ENCODE results near the gene RASGRF2.

DNA sequence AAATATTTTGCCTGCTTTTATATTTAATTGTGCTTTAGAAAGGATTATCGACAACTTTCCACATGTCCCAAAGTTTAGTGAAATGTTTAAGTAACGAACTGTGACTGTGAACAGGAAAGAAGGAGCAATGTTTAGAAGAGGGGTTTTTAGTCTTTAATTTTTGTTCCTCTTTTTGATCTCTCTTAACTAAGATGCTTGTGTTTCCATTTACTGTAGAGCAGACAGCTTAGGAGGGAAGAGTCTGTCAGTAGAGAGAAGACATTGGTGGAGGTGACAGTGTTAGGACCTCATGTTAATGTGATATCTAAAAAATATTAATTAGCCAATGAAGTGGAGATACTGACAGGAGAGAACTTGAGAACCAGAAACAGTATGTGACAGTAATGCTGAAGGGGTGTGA lies 92.2 kb downstream of the RASGRF2 start:
- TF ChIP-seq, protein P1, sequence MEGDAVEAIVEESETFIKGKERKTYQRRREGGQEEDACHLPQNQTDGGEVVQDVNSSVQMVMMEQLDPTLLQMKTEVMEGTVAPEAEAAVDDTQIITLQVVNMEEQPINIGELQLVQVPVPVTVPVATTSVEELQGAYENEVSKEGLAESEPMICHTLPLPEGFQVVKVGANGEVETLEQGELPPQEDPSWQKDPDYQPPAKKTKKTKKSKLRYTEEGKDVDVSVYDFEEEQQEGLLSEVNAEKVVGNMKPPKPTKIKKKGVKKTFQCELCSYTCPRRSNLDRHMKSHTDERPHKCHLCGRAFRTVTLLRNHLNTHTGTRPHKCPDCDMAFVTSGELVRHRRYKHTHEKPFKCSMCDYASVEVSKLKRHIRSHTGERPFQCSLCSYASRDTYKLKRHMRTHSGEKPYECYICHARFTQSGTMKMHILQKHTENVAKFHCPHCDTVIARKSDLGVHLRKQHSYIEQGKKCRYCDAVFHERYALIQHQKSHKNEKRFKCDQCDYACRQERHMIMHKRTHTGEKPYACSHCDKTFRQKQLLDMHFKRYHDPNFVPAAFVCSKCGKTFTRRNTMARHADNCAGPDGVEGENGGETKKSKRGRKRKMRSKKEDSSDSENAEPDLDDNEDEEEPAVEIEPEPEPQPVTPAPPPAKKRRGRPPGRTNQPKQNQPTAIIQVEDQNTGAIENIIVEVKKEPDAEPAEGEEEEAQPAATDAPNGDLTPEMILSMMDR (conservative IDR thresholded peaks at IDR 0.05; ENCODE audit: low read length): no peak
- no peak for TF ChIP-seq EZH2phosphoT487 (IDR thresholded peaks at IDR 0.05; ENCODE audit: borderline replicate concordance)

Data from Loucy (cell line).